ENCODE data around the gene RERE.

GRCh38 chr1:8324176-8324810, 493.1 kb downstream of the RERE start:
- no peak for TF ChIP-seq CTCF (IDR thresholded peaks at IDR 0.05)
- no peak for TF ChIP-seq PBX3 (IDR thresholded peaks at IDR 0.05)
- TF ChIP-seq MEF2A (IDR thresholded peaks at IDR 0.05; ENCODE audit: borderline replicate concordance, low read depth): no peak
- TF ChIP-seq RXRA (IDR thresholded peaks at IDR 0.05; ENCODE audit: borderline replicate concordance, low read depth): no peak
- TF ChIP-seq SIN3A (IDR thresholded peaks at IDR 0.05; ENCODE audit: borderline replicate concordance, low read depth, low read length): no peak
- no peak for TF ChIP-seq SMC3 (IDR thresholded peaks at IDR 0.05; ENCODE audit: low read depth, low read length)
- no peak for TF ChIP-seq EZH2phosphoT487 (IDR thresholded peaks at IDR 0.05; ENCODE audit: borderline replicate concordance, low read depth)
- TF ChIP-seq RAD21 (IDR thresholded peaks at IDR 0.05; ENCODE audit: low read length): no peak
- no peak for TF ChIP-seq POLR2AphosphoS5 (IDR thresholded peaks at IDR 0.05; ENCODE audit: low read depth, low read length)
- TF ChIP-seq TEAD4 (IDR thresholded peaks at IDR 0.05; ENCODE audit: borderline replicate concordance, insufficient read depth): no peak

All from SK-N-SH (cell line).